Erythroblast (primary cell): ENCODE measurements around the gene C1orf210.

Experiments used
- GATA1 ChIP-seq: IDR thresholded peaks from 2 replicates; pipeline ENCODE4 v1.6.1; 2011; ENCODE audit warnings: low read depth, mild to moderate bottlenecking, control low read depth, low read length, moderate library complexity
- POLR2A ChIP-seq: IDR thresholded peaks from 2 replicates; pipeline ENCODE4 v1.6.1; 2011; ENCODE audit warnings: mild to moderate bottlenecking, low read length

- no peak for TF ChIP-seq GATA1
- TF ChIP-seq POLR2A, result no peak
Observed at GRCh38 chr1:43314233-43314632, 28.9 kb upstream of the C1orf210 start.
